Stimulated activated CD8-positive, alpha-beta memory T cell treated with anti-CD3 and anti-CD28 coated beads, Interleukin-4, amount 100 ng/mL, for 4 hours (primary cell): ENCODE measurements around the gene GPATCH2L.

Experiments used
- DNase-seq, 2 donors: peaks; one replicate each; pipeline ENCODE4 v3.0.0-alpha.2; 2020; ENCODE audit warnings: low read depth in 2 of 2, low spot score in 1 of 2

The GPATCH2L gene

GRCh38 chr14:76195003-76195402 lies 43.3 kb downstream of the GPATCH2L start:
- DNase-seq, result no peak

GRCh38 chr14:76196980-76197695 lies 45.4 kb downstream of the GPATCH2L start:
- no peak for DNase-seq

DNA sequence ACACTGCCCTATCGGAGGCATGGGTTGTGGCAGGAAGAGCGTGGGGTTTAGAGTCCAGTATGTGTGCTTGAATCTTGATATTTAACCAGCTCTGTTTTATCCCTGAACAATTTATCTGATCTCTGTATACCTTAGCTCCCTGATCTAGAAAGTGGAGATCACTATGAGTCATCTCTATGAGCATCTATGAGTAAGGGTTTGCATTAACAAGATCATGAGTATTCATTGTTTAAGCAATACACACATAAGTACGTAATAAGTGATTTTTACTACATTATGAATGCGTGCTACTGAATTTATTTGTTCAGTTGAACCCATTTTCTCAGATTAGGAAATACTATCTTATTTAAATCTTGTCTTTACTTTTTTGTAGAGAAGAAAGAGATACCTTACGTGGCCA lies 49.4 kb downstream of the GPATCH2L start:
- DNase-seq, result no peak

GRCh38 chr14:76203086-76204001 lies 51.6 kb downstream of the GPATCH2L start:
- no peak for DNase-seq

GRCh38 chr14:76204461-76205230 lies 52.9 kb downstream of the GPATCH2L start:
- DNase-seq, result no peak

- DNase-seq, result no peak
Measured at GRCh38 chr14:76205708-76206107, 54.0 kb downstream of the GPATCH2L start.

GRCh38 chr14:76208340-76208739 lies 56.6 kb downstream of the GPATCH2L start:
- DNase-seq, result no peak

GRCh38 chr14:76212242-76212641 lies 60.5 kb downstream of the GPATCH2L start:
- DNase-seq, result no peak

- DNase-seq, result no peak
Measured at GRCh38 chr14:76217179-76217578, 65.5 kb downstream of the GPATCH2L start.

DNA sequence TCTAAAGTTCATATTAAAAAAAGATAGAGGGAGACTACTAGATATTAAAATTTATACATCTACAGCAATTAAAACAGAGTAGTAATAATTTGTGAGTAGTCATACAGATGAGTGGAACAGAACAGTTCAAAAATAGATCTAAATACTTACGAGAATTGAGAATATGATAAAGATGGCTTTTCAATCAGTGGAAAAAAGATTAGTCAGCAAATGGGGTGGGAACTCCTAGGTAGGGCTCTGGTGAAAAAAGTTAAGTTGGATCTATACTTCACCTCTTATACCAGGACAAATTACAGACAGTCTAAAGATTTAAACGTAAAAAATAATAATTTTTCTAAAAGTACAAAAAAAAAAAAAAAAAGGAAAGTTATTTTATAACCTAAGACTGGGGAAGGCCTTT lies 66.9 kb downstream of the GPATCH2L start:
- DNase-seq, result no peak

DNA sequence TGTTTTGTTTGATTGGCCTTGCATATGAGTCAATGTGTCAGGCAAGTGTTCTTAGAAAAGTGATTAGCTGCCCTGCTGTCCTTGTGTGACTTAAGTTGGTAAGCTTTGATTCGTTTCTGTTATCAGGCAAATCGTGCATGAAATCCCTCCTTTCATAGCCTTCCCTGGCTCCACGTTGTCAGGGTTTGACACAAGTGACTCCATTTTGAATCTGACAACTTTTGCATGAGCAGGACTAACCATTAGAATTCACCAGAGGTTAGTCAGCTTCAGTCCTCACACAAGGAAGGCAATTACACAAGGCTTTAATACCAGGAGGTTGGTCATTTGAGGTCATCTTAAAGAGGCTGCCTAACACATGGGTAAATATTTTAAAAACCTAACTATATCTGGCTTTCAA lies 68.2 kb downstream of the GPATCH2L start:
- DNase-seq, result no peak

- no peak for DNase-seq
Measured at GRCh38 chr14:76227450-76228050, 75.8 kb downstream of the GPATCH2L start.

GRCh38 chr14:76228138-76228537 lies 76.4 kb downstream of the GPATCH2L start:
- no peak for DNase-seq

DNA sequence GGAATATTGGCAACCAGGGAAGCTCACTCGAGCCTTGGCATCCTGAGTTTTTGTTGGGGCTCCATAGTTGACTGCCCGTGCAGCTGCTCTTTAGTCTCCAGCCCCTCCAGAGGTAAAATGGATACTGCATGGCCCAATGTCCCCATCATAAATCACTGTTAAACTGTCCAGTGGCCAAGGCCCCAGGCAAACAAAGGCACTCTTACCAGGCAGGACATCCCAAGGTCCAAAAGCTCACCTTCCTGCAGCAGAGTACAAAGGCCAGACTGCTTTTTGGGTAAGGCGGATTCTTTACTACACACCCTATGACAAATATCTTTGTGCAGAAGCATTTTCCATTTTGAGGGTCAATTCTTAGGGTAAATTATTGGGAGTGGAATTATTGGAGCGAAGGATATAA lies 81.1 kb downstream of the GPATCH2L start:
- DNase-seq, result no peak

GRCh38 chr14:76235628-76236027 lies 83.9 kb downstream of the GPATCH2L start:
- no peak for DNase-seq

DNA sequence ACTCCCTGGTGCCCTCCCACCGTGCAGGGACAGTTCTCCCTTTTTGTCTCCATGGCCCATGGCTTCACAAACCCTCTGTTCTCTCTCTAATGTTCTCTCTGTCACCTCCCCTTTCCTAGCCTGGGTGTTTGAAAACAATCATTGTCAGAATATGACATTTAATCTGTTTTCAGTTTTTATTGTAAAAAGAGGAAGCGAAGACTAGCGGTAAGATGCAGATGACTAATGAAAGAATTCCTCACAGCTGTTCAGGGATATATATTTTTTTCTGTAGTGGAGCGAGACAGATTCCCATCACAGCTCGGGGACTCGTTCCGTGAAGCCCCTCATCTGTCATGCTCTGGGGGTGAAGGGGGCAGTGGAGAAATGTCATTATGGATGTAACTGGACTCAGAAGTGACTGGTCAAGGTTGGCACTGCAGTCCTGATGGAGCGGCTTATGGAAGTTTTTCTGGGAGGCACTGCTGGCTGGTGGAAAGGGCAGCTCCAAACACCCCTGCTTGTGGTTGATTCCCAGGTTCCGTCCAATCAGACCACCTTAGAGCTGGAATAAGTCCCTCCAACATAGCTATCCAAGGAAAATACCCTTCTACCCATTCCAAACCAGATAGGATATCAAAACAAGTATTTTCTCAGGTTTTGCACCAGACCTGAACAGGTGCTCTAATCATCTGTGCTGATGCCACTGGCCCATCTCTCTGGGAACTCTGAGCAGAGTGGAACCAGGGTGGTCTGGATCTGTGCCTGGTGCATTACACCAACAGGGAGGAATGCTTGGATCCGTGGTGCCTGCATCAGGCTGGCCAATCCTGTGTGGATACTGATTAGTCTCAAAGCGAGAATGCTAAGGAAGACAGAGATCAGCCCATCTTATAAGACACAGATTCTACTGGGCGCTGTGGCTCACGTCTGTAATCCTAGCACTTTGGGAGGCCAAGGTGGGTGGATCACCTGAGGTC lies 84.7 kb downstream of the GPATCH2L start:
- DNase-seq, result no peak

DNA sequence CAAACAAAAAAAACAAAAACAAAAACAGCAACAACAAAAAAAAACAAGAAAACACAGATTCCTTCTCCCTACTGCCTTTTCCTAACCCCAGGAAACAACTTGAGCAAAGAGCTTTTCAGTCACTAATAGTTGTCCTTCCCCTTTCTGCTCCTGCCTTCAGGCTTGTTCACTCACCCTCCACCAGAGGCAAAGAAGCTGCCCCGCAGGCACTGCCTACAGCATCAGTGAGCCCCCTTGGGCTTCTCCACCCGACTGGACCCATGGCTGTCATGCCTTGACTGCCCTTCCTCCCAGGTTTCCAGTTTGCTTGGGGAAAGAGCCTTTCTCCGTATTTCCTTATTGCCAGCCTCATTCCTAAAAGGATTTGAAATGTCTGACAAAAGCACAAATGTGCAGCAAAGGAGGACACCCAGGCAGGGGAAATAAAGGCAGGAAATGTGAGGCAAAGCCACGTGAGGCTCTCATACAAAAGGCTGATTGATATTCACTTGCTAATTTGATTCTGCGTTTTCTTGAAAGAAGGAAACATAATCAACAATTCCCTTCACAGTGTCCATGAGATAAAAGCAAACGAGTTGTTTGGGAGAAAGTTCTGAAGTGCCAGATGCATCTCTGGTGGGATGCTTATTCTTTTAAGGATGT lies 85.7 kb downstream of the GPATCH2L start:
- DNase-seq, result no peak

GRCh38 chr14:76245097-76245496 lies 93.4 kb downstream of the GPATCH2L start:
- DNase-seq, result no peak

DNA sequence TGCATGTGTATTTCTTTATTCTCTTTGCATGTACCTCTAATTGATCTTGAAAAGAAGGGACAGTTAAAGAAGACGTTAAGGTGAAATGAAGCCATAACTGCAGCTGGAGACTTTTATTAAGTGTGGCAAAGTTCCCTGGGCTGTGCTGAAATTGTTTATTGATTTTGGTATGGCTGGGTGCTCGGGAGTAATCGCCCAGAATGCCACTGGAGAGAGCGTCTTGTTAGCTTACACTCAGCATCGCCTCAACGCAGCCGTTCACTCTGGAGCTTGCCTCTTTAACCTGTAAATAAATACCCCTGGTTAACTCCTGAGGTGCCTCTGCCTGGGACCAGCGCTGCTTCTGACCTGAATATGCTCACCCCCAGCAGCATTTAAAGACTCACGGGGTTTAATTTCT lies 98.6 kb downstream of the GPATCH2L start:
- no peak for DNase-seq

DNA sequence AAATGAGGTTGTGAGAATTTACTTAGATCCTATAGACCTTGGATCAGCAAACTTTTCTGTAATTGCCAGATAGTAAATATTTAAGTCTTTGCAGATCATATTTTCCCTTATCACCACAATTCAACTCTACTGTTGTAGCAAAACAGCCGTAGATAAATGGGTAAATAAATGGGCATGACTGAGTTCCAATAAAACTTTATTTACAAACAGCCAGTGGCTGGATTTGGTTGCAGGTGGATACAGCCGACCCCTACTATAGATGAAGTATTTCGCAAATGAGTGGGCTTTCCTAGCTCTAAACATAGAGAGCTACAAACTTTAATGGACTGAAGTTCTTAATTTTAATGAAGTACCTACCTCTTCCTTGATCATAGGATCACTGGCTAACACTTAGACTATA lies 100.7 kb downstream of the GPATCH2L start:
- DNase-seq, result no peak
